DND-41 (cell line): ENCODE results near the gene WDR90.

Source experiments
- ATAC-seq: fragments of 200-7000 bp; cut with Tn5 transposase; 3 replicates; pipeline ENCODE4 v1.9.1; 2021; ENCODE audit warnings: low read depth; ENCODE audit not compliant: insufficient read depth
- DNase-seq: peaks from one replicate; pipeline ENCODE4 v3.0.0-alpha.2; 2020
- H2AFZ ChIP-seq: 2 replicates; pipeline ENCODE4 v1.6.0; 2012; ENCODE audit warnings: low read depth, low read length
- H3K27ac ChIP-seq: 2 replicates; pipeline ENCODE4 v1.5.1; 2012; ENCODE audit warnings: low read length, inconsistent platforms
- H3K27me3 ChIP-seq: fragments of 200-600 bp; sonication (generic); 2 replicates; pipeline ENCODE4 v1.6.0; 2012; ENCODE audit warnings: low read length, mild to moderate bottlenecking, inconsistent platforms; ENCODE audit not compliant: insufficient read depth, poor library complexity
- H3K36me3 ChIP-seq: 2 replicates; pipeline ENCODE4 v1.5.1; 2012; ENCODE audit warnings: low read length, inconsistent platforms; ENCODE audit not compliant: insufficient read depth
- H3K4me1 ChIP-seq: 2 replicates; pipeline ENCODE4 v1.5.1; 2012; ENCODE audit warnings: mild to moderate bottlenecking, low read length; ENCODE audit not compliant: insufficient read depth
- H3K4me2 ChIP-seq: 2 replicates; pipeline ENCODE4 v1.6.0; 2012; ENCODE audit warnings: mild to moderate bottlenecking, moderate library complexity, low read length, inconsistent platforms; ENCODE audit not compliant: insufficient read depth
- H3K4me3 ChIP-seq, 2 experiments: fragments of 200-600 bp in 1 of 2; shearing (Covaris generic) in 1 of 2; 2 replicates each; pipeline ENCODE4 v1.5.1; 2012 to 2016; ENCODE audit warnings: inconsistent platforms in 2 of 2, low read length in 2 of 2, mild to moderate bottlenecking in 2 of 2, low read depth in 1 of 2, moderate library complexity in 1 of 2
- H3K79me2 ChIP-seq: 2 replicates; pipeline ENCODE4 v1.6.0; 2012; ENCODE audit warnings: low read length, inconsistent platforms; ENCODE audit not compliant: insufficient read depth
- H3K9ac ChIP-seq: 2 replicates; pipeline ENCODE4 v1.6.0; 2012; ENCODE audit warnings: low read depth, mild to moderate bottlenecking, inconsistent platforms, low read length, moderate library complexity
- H3K9me3 ChIP-seq: 2 replicates; pipeline ENCODE4 v1.5.1; 2012; ENCODE audit warnings: low read length, moderate library complexity, mild to moderate bottlenecking, inconsistent platforms; ENCODE audit not compliant: insufficient read depth, severe bottlenecking
- H4K20me1 ChIP-seq: 2 replicates; pipeline ENCODE4 v1.6.0; 2012; ENCODE audit warnings: low read length; ENCODE audit not compliant: insufficient read depth
- CTCF ChIP-seq: IDR thresholded peaks from 2 replicates; pipeline ENCODE4 v1.5.1; 2012; ENCODE audit warnings: borderline replicate concordance, low read length, moderate library complexity, mild to moderate bottlenecking; ENCODE audit not compliant: poor library complexity, severe bottlenecking; ENCODE audit errors: extremely low read depth
- EZH2 ChIP-seq: IDR thresholded peaks from 3 replicates; pipeline ENCODE4 v1.6.1; 2012; ENCODE audit warnings: borderline replicate concordance, low read depth, mild to moderate bottlenecking, moderate library complexity, low read length, inconsistent platforms; ENCODE audit not compliant: severe bottlenecking

WDR90 gene

GRCh38 chr16:714558-715476 is 65.7 kb downstream of the WDR90 start, which contains the start of gene METRN:
Gene METRN, plus strand, starts transcription at chr16:715118. Its CDS starts 172 bp downstream, at chr16:715290.
- Histone ChIP-seq H3K9me3 (no peaks in the 10 kb centered on the region), H3K4me1 (peaks cover 57% of the 10 kb centered on the region), H3K4me3 (peak within 1 kb of the TSS; percentile 67 to 75; a peak in 3 of 4 replicates), H3K27me3 (no peaks in the 10 kb centered on the region), H3K79me2 (peaks cover 18% of the 10 kb centered on the region), H2AFZ (peak within 1 kb of the TSS; percentile 71), H3K4me2 (peak within 1 kb of the TSS; percentile 68), H3K36me3 (peaks cover 12% of the 10 kb centered on the region; the same call in 1 of the 2 replicates), H3K27ac (peak within 1 kb of the TSS; percentile 52), H4K20me1 (peaks cover 42% of the 10 kb centered on the region), H3K9ac (peak within 1 kb of the TSS; percentile 74)
- DNase-seq = peak; percentile 93
- ATAC-seq = peak; percentile 91
- TF ChIP-seq CTCF = no peak

- peaks cover 45% of the 10 kb centered on the region for H4K20me1 ChIP-seq
- H3K9me3 ChIP-seq = no peaks in the 10 kb centered on the region
- H2AFZ ChIP-seq = peak overlapping the region; percentile 71
- TF ChIP-seq EZH2 (no peak), CTCF (peak; percentile 8)
- ATAC-seq (peak; percentile 10; the same call in 2 of the 3 replicates), DNase-seq (peak; percentile 28)
- peak overlapping the region; percentile 74 for H3K9ac ChIP-seq
- peaks cover 65% of the 10 kb centered on the region for H3K4me1 ChIP-seq
- H3K4me3 ChIP-seq = peak overlapping the region; percentile 67 to 75; a peak in 3 of 4 replicates
- H3K36me3 ChIP-seq = peaks cover 12% of the 10 kb centered on the region; the same call in 1 of the 2 replicates
- H3K4me2 ChIP-seq = peak overlapping the region; percentile 68
- peaks cover 18% of the 10 kb centered on the region for H3K79me2 ChIP-seq
- H3K27me3 ChIP-seq = peaks cover 6% of the 10 kb centered on the region
- H3K27ac ChIP-seq = peak overlapping the region; percentile 47; the same call in 1 of the 2 replicates
Measured at GRCh38 chr16:715477-716199, 66.5 kb downstream of the WDR90 start.

GRCh38 chr16:716200-716568 is 67.0 kb downstream of the WDR90 start:
- H2AFZ ChIP-seq = no peak overlapping the region
- H3K9ac ChIP-seq = peak overlapping the region; percentile 74
- H3K79me2 ChIP-seq = peaks cover 18% of the 10 kb centered on the region
- DNase-seq = no peak
- peak overlapping the region; percentile 68 for H3K4me2 ChIP-seq
- no peaks in the 10 kb centered on the region for H3K9me3 ChIP-seq
- peak overlapping the region; percentile 67 to 75; a peak in 3 of 4 replicates for H3K4me3 ChIP-seq
- ATAC-seq = no peak
- H4K20me1 ChIP-seq = peaks cover 44% of the 10 kb centered on the region
- H3K27me3 ChIP-seq = peaks cover 6% of the 10 kb centered on the region
- 0 out of 2 replicates have a peak overlapping the region, but pooled peaks have one; percentile 33 for H3K27ac ChIP-seq
- peaks cover 12% of the 10 kb centered on the region; the same call in 1 of the 2 replicates for H3K36me3 ChIP-seq
- TF ChIP-seq EZH2 (no peak), CTCF (no peak)
- peaks cover 71% of the 10 kb centered on the region for H3K4me1 ChIP-seq
